Measurements from ENCODE around the gene FRMD3.
A peak's percentile ranks its signal among the peaks of the same experiment; 100 is the strongest.

The FRMD3 gene

DNA sequence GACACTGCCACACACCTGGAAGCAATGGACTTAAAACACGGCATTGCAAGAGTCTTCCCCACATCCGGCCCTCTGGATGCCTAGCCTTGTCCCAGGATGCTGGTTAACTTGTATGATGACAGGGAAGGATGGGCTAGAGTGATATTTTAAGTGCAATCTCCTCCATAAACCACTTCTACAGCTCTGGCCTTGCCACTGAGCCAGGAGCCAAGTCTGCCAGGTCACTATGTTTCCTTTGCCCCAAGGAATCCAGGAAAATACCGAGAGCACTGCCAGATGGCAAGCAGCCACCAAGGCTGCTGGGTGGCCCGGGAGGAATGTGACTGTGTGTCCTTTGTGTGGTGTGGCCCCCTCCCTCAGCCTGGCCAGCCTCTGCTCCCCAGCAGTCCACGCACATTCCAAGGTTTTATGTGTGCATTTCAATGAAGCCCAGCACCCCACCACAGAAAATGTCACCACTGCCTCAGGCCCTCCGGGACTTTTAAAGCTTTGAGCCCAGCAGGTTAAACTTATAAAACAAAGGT lies 106.0 kb downstream of the FRMD3 start:
- TF ChIP-seq, protein P1, sequence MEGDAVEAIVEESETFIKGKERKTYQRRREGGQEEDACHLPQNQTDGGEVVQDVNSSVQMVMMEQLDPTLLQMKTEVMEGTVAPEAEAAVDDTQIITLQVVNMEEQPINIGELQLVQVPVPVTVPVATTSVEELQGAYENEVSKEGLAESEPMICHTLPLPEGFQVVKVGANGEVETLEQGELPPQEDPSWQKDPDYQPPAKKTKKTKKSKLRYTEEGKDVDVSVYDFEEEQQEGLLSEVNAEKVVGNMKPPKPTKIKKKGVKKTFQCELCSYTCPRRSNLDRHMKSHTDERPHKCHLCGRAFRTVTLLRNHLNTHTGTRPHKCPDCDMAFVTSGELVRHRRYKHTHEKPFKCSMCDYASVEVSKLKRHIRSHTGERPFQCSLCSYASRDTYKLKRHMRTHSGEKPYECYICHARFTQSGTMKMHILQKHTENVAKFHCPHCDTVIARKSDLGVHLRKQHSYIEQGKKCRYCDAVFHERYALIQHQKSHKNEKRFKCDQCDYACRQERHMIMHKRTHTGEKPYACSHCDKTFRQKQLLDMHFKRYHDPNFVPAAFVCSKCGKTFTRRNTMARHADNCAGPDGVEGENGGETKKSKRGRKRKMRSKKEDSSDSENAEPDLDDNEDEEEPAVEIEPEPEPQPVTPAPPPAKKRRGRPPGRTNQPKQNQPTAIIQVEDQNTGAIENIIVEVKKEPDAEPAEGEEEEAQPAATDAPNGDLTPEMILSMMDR (IDR thresholded peaks at IDR 0.05; ENCODE audit: low read depth, low read length, missing control alignments): no peak
- in situ Hi-C loops (cut with HindIII; ENCODE audit: low sequenced_read_pairs): no loop called here
- H3K4me3 ChIP-seq (ENCODE audit: low read depth, low read length): no peak overlapping the region
- DNase-seq (ENCODE audit: low read depth): peak; percentile 68

DNA sequence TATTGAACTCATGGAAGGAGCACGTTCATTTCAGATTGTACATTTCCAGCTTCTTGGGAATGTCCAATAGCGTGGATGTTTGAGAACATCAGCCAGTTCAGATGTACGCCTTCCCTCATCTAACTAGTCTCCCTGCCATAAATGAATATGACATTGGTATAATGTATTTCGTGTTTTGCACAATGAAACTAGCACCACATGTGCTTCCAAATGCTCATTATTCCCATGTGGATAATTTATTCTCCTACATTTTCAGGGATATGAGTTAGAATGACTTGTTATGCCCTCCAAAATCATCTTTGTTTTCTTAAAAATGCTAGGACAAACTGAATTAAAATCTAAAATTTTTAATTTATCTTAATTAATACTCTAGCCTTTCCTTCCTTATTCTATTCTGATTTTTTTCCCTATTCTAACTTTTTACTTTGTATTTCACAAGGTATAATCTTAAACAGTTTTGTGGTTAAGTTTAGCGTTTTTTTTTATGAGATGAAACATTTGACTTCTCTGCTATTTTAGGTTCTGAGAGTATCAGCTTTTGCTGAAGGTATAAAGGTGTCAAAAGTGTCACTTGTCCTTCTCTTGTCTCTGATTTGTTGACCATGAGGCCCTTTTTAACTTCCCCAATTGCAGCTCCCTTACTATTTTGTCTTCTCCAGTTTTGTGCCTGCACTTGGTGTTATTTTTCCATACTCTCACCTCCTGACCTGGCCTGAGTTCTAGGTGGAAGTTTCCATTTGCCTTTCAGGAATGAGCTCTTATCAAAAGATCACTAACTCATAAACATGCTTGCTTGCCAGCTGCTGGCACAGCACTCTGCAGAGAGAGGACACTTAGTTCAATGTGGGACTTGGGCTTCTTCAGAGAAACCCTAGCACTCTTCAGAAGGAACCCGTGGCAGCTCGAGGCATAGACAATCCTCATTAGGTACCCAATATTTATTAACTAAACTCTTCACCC lies 106.8 kb downstream of the FRMD3 start:
- H3K4me3 ChIP-seq (ENCODE audit: low read depth, low read length): no peak overlapping the region
- in situ Hi-C loops (cut with HindIII; ENCODE audit: low sequenced_read_pairs): no loop called here
- TF ChIP-seq, protein P1 (IDR thresholded peaks at IDR 0.05; ENCODE audit: low read depth, low read length, missing control alignments): no peak
- no peak for DNase-seq (ENCODE audit: low read depth)

DNA sequence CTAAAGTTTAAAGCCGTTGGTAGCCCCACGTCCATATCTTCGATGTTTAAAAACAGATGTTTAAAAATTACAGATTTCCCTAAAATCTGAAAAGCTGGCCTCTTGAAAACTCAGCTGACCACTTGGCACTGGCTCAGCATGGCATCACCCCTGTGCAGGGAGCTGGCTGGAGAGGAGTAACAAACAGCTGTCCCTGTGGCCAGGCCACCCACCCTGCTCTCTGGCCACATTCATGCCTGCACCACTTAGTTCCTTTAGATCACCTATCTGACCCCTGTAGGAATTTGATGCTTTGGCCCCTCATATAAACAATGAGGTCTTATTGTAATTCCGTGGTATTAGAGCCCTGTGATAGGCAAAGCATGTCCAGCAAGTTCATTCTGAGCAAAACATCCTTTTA lies 107.5 kb downstream of the FRMD3 start:
- in situ Hi-C loops (cut with HindIII; ENCODE audit: low sequenced_read_pairs): no loop called here
- H3K4me3 ChIP-seq (ENCODE audit: low read depth, low read length): no peak overlapping the region
- TF ChIP-seq, protein P1 (IDR thresholded peaks at IDR 0.05; ENCODE audit: low read depth, low read length, missing control alignments): no peak
- no peak for DNase-seq (ENCODE audit: low read depth)

DNA sequence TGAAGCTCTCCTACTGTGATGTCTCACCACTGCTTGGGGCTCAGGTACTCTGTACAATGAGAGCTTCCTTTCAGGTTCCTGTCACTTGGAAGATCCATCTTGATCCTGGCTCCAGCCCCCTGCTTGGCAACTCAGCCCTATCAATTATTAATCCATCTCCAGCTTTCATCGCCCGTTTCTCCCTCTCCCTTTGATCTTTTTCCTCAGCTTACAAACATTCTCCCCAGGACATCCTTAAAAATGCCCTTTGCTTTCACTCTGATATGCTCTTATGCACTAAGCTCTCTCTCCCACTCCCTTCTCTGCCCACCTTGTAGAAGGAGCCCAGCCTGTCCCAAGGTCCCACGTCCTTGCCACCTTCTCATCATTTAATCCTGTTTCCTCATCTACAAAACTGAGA lies 109.0 kb downstream of the FRMD3 start:
- TF ChIP-seq, protein P1 (IDR thresholded peaks at IDR 0.05; ENCODE audit: low read depth, low read length, missing control alignments): no peak
- in situ Hi-C loops (cut with HindIII; ENCODE audit: low sequenced_read_pairs): no loop called here
- no peak overlapping the region for H3K4me3 ChIP-seq (ENCODE audit: low read depth, low read length)
- no peak for DNase-seq (ENCODE audit: low read depth)

DNA sequence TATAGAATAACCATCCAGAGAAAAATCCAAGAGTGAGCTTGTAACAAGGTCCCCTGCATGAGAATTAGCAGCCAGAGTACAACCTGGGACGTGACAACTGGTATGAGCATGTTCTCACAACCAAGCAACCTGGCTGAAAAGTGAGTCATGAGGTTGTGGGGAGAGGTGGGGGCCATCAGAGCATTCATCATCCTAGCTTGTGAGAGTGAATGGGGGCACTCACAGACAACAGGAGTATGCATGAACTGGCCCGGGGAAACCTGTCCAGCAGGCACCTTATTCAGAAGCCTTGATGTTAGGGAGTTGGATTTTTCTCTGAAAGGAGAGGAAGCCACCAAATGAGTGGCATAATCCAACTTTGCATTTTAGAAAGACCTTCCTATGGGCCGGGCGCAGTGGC lies 113.0 kb downstream of the FRMD3 start:
- DNase-seq (ENCODE audit: low read depth): no peak
- H3K4me3 ChIP-seq (ENCODE audit: low read depth, low read length): no peak overlapping the region
- in situ Hi-C loops (cut with HindIII; ENCODE audit: low sequenced_read_pairs): no loop called here
- TF ChIP-seq, protein P1 (IDR thresholded peaks at IDR 0.05; ENCODE audit: low read depth, low read length, missing control alignments): no peak

DNA sequence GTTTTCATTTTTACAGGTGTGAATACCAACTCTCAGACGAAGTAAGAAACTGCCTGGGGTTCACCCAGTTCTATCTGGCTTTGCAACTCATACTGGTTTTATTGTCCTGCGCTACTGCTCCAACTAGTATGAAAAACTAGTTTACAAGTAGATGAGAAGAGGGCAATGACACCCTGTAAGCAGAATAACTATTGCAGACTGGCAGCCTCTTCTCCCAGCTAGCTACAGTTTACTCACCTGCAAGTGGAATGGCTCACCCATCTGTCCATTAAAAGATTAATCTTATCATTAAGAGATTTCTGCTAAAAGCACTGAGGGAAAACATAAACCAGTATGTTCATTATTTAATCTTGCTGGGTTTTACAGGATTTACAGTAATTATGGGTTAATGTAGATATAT lies 113.4 kb downstream of the FRMD3 start:
- no peak overlapping the region for H3K4me3 ChIP-seq (ENCODE audit: low read depth, low read length)
- in situ Hi-C loops (cut with HindIII; ENCODE audit: low sequenced_read_pairs): no loop called here
- TF ChIP-seq, protein P1 (IDR thresholded peaks at IDR 0.05; ENCODE audit: low read depth, low read length, missing control alignments): no peak

More for the DNA sequence above, 113.4 kb downstream of the FRMD3 start:
- no peak for DNase-seq (ENCODE audit: low read depth)
